A549 treated with AZD9567 at 1 μM for 4 hours (cell line): ENCODE measurements around the gene NKAP. TPM values are rescaled to one million over a fixed set of nuclear protein-coding genes. Genes with fewer than 3 reads are reported as not detected.

Source experiments
- total RNA-seq: library from RNA; stranded (reverse); fragments of 200-300 nt; extraction: Qiagen RNA extraction; gene quantifications from 5 replicates; pipeline ENCODE4 v1.2.3, GENCODE V29; 2022; ENCODE audit not compliant: insufficient read depth

NKAP gene
- 6.6 to 7.5 TPM (median 7.2 TPM) in 5 replicates for total RNA-seq

GRCh38 chrX:119943185-119943988 lies at the start of gene NKAP:
Gene NKAP (minus strand): TSS chrX:119943751. CDS start chrX:119943605, 146 bp downstream.

GRCh38 chrX:119895843-119896326 lies 47.7 kb downstream of the NKAP start, which contains the start of gene AKAP14:
Gene AKAP14 (plus strand): TSS chrX:119895893. CDS start chrX:119903224, 7,331 bp downstream.

GRCh38 chrX:119871599-119872395 lies 71.8 kb downstream of the NKAP start, which contains the start of the genes NDUFA1 and RNF113A:
Gene NDUFA1 (plus strand): TSS chrX:119871832. CDS start chrX:119871912, 80 bp downstream.
Gene RNF113A (minus strand): TSS chrX:119871733. CDS start chrX:119871613, 120 bp downstream.

Other genes with a start within 250 kb of the NKAP start
- 0.07 to 0.12 TPM (median 0.07 TPM) in 3 of 5 replicates, not detected in the others for gene SOWAHD, start 185.2 kb downstream of the NKAP start, total RNA-seq
- gene RPL39, start 152.1 kb downstream of the NKAP start, total RNA-seq = 3,648 to 5,308 TPM (median 3,733 TPM) in 5 replicates
- 17.7 to 22.9 TPM (median 18.2 TPM) in 5 replicates for gene UPF3B, start 90.8 kb downstream of the NKAP start, total RNA-seq
- 26.2 to 35.5 TPM (median 34.1 TPM) in 5 replicates for gene RNF113A, start 72.0 kb downstream of the NKAP start, total RNA-seq
- 247 to 278 TPM (median 248 TPM) in 5 replicates for gene NDUFA1, start 71.9 kb downstream of the NKAP start, total RNA-seq
- gene AKAP14, start 47.9 kb downstream of the NKAP start, total RNA-seq = 0.27 TPM in 1 of 5 replicates, not detected in the others
- gene RHOXF2B, start 133.9 kb upstream of the NKAP start, total RNA-seq = not detected in 5 replicates
- not detected in 5 replicates for gene RHOXF1, start 172.2 kb upstream of the NKAP start, total RNA-seq
- gene RHOXF2, start 214.9 kb upstream of the NKAP start, total RNA-seq = not detected in 5 replicates